Measurements from ENCODE around the gene RAP1A.

DNA sequence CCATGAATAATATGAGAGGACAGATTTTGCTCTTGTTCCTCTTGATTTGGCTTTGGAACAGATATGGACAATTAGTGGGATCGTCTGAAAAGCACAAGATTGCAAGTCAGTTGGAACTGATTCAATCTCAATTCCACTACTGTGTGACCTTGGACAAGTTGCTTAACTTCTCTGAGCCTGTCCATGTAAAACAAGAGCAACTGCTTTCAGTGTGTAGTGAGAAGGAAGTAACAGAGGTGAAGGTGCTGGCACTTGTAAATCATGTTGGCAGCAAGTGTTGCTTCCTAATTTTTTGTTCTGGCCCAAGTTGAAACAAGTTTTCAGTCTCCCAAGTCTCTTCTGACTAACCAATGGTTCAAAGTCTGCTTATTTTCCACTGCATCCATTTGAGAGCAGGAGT, 104.3 kb downstream of the RAP1A start:
- TF ChIP-seq, protein P1, sequence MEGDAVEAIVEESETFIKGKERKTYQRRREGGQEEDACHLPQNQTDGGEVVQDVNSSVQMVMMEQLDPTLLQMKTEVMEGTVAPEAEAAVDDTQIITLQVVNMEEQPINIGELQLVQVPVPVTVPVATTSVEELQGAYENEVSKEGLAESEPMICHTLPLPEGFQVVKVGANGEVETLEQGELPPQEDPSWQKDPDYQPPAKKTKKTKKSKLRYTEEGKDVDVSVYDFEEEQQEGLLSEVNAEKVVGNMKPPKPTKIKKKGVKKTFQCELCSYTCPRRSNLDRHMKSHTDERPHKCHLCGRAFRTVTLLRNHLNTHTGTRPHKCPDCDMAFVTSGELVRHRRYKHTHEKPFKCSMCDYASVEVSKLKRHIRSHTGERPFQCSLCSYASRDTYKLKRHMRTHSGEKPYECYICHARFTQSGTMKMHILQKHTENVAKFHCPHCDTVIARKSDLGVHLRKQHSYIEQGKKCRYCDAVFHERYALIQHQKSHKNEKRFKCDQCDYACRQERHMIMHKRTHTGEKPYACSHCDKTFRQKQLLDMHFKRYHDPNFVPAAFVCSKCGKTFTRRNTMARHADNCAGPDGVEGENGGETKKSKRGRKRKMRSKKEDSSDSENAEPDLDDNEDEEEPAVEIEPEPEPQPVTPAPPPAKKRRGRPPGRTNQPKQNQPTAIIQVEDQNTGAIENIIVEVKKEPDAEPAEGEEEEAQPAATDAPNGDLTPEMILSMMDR (IDR thresholded peaks at IDR 0.05), result no peak
- no peak for TF ChIP-seq POLR2AphosphoS5 (IDR thresholded peaks at IDR 0.05; ENCODE audit: low read depth, low read length)
- TF ChIP-seq SIN3A (IDR thresholded peaks at IDR 0.05; ENCODE audit: borderline replicate concordance, insufficient read depth, low read depth, low read length), result no peak
